ENCODE data around the gene C12orf76.
"Not testable (repeated sequence)": the region's sequence is repeated elsewhere in the genome, so short reads cannot be mapped to it uniquely, and the experiment has no call there.

Gene C12orf76

GRCh38 chr12:110048242-110049027 is at the start of gene C12orf76:
Gene C12orf76, minus strand, starts transcription at chr12:110048522. Its CDS starts 27 bp downstream, at chr12:110048495.
- peak; percentile 81 for DNase-seq (ENCODE audit: low read depth)

- no peak for DNase-seq (ENCODE audit: low read depth)
These were observed 45.4 kb upstream of the C12orf76 start for GRCh38 chr12:110093631-110094311.

DNA sequence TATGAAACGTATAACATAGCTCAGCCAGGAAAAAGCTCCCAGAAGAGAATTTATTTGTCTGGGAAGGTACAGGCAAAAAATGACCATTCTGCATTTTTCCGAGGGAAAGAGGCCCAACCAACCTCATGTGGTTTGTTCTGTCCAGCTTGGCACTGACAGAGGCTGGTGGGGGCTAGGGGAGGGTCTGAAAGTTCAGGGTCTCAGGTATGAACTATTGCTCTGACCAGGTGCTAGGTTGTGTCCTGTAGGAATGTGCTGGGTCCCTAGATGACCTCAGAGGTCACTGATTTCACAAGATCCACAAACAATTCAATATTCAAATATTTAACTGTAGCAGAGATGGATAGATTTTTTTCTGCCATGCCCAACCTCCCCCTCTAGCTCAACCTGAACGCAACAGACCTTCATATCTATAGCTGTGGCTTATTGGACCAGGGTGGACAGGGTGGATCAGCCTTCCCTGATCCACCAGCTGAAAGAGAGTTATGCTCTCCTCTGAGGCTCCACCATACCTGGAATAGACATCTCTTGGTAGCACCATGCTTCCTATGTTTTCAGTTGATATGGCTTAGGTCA is 42.9 kb upstream of the C12orf76 start:
- no peak for DNase-seq (ENCODE audit: low read depth)

DNA sequence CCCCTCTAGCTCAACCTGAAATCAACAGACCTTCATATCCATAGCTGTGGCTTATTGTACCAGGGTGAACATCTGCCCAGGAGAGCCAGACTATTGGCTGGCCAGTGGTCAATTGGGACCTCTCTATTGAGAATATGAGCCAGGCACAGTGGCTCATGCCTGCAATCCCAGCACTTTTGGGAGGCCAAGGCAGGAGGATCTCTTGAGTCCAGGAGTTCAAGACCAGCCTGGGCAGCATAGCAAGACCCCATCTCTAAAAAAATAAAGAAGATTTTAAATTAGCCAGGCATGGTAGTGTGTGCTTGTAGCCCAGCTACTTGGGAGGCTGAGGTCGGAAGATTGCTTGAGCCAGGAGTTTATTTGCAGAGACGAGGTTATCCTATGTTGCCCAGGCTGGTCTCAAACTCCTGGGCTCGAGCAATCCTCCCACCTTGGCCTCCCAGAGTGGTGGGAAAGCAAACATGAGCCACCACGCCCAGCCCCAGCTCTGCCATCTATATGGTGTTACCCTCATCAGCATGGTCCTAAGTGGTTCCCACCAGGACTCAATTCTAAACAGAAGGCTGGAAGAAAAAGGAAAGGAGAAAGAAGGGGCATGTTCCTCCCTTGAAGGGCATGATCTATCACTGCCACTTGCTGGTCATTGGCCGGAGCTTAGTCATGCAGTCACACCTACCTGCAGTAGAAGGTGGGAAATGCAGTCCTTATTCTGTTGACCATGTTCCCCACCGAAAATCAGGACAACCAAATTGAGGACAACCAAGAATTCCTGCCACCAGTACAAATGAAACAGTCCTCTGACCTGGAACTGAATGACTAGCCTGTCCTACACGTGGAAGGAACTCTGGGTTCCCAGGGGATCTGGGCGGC is 42.2 kb upstream of the C12orf76 start:
- DNase-seq (ENCODE audit: low read depth) = no peak

DNA sequence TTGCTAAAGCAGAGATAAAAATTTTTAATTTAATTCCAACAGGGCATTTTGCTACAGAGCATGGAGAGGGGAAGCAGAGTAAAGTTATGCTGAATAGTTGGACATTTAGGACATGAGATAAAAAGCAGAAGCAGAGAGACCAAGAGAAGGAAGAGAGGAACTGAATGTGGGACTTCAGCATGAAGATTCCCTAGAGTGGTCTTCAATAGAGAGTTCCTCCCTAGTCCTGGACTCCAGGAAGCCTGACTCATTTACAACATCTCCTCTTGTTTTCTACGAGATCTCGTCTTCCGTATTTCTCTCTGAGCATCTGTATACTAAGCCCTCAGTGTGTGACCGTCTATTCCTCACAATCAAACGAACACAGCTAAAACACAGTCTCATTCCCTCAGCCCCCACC is 40.6 kb upstream of the C12orf76 start:
- no peak for DNase-seq (ENCODE audit: low read depth)

DNA sequence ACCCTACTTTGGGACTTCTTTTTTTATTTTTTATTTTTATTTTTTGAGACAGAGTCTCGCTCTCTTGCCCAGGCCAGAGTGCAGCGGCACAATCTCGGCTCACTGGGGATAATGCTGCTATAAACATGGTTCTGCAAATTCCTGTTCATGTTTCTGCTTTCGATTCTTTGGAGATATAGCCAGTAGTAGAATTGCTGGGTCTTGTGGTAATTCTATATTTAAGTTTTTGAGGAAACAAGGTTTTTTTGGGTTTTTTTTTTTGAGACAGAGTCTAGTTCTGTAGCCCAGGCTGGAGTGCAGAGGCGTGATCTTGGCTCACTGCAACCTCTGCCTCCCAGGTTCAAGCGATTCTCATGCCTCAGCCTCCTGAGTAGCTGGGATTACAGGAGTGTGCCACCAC is 39.9 kb upstream of the C12orf76 start:
- not testable (repeated sequence) for DNase-seq (ENCODE audit: low read depth)

DNA sequence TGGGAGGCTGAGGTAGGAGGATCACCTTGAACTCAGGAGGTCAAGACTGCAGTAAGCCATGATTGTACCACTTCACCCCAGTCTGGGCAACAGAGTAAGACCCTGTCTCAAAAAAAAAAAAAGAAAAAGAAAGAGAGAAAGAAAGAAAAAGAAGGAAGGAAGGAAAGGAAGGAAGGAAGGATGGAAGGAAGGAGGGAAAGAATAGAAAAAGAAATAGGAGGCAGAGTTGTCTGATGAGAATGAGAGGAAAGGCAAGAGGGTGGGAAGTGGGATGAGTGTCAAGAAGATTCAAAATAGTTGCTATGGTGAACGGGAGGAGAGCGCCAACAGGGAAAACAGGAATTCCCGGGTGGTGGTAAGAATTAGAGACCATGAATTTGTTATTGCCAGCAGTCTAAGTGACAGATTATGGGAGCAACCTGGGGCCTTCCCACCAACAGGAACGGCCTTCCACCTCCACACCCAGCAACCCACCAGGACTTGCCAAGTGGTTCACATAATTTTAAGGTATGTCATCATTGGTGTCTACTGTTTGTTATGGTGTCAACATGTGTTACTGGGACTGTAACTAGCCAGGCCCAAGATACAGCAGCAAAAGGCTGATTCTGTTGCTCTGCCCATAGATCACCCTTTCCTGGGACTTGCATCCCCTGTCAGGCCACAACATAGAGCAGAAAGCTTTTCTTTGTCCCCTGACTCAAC is 36.1 kb upstream of the C12orf76 start:
- no peak for DNase-seq (ENCODE audit: low read depth)

DNA sequence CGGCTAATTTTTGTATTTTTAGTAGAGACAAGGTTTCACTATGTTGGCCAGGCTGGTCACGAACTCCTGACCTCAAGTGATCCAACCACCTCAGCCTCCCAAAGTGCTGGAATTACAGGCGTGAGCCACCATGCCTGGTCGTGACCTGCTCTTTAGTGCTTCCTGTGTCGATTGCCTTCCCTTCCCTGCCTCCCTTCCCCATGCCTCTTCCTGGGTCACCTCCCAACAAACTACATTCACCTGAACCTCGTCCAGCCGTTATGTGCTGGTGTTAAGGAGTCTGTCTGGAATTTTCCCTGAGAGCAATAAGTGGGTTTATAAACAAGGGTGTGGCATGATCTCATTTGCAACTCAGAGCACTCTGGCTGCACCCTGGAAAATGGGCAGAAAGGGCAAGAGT is 32.1 kb upstream of the C12orf76 start:
- DNase-seq (ENCODE audit: low read depth) = no peak

DNA sequence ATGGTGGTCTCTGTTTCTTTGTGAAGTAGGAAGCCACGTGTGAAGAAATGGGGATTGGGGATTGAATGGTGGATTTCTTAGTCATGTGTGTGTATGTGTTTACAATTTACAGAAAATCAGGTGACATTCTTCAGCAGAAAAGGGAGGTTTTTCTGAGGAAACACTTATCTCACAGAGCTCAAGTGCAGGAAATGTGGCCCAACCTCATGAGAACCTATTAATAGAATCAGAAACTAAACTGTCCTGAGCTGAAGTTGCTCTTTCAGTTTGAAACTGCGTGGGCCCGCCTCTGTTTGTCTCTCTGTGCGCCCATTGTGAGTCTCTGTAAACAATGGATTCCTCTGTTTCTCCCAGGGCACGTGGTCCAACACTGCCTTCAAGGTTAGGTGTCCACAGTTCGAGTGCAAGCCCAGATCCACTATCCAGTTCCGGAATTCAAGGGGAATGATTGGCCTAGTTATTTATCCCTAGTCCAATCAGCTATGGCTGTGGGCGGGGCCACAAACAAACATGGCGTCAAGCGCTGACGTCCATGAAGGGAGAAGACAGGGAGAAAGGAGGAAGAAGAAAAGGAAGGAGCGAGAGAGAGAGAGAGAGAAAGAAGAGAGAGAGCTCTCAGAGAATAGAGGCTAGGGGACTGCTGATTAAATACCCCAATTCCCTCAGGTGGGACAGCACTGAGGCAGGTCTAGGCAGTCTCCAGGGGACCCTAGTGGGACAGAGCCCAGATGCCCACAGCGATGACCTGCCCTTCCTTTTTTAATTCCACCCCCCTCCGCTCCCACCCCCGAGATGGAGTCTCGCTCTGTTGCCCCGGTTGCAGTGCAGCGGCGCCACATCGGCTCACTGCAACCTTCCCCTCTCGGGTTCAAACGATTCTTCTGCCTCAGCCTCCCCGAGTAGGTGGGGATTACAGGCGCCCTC is 31.4 kb upstream of the C12orf76 start:
- DNase-seq (ENCODE audit: low read depth) = peak; percentile 55

DNA sequence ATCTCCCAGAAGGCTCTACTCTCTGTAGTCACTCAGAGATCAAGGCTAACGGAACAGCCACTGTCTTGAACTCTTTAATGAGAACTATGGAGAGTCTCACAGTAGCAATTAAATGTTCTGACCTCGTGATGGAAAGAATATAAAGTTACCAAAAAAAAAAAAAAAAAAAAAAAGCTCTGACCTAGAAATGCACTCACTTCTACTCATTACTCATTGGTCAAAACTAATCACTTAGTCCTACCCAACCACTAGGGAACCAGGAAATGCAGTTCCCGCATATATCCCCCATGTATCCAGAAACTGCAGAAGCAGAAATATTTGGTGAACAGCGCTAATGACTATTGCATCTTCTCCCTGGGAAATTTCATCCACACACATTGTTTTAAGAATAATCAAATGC is 29.5 kb upstream of the C12orf76 start:
- no peak for DNase-seq (ENCODE audit: low read depth)

DNA sequence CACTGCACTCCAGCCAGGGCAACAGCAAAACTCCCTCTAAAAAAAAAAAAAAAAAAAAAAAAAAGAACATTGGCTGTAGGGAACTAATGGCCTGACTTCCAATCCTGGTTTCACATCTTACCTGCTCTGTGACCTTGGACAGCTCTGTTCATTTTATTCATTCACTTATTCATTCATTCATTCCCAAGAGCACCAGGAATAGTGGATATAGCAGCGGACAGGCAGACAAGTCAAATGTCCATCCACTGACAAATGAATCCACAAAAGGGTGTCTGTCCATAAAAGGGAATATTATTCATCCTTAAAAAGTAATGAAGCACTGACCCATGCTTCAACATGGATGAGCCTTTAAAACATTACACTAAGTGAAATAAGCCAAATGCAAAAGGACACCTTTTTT is 27.6 kb upstream of the C12orf76 start:
- no peak for DNase-seq (ENCODE audit: low read depth)

GRCh38 chr12:110074089-110074488 is 25.8 kb upstream of the C12orf76 start:
- DNase-seq (ENCODE audit: low read depth) = no peak

- DNase-seq (ENCODE audit: low read depth) = peak; percentile 6
These were observed 24.9 kb upstream of the C12orf76 start for GRCh38 chr12:110073049-110073831.

DNA sequence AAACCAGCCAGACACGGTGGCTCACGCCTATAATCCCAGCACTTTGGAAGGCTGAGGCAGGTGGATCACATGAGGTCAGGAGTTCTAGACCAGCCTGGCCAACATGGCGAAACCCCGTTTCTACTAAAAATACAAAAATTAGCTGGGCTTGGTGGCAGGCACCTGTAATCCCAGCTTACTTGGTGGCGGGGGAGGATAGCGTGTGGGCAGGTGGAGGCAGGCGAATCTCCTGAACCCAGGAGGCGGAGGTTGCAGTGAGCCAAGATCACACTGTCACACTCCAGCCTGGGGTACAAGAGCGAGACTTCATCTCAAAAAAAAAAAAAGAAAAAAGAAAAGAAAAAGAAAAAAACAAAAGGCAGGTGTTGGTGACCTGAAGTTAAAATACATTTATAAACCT is 24.3 kb upstream of the C12orf76 start:
- DNase-seq (ENCODE audit: low read depth) = not testable (repeated sequence)

GRCh38 chr12:110071967-110072366 is 23.6 kb upstream of the C12orf76 start:
- DNase-seq (ENCODE audit: low read depth) = no peak

DNA sequence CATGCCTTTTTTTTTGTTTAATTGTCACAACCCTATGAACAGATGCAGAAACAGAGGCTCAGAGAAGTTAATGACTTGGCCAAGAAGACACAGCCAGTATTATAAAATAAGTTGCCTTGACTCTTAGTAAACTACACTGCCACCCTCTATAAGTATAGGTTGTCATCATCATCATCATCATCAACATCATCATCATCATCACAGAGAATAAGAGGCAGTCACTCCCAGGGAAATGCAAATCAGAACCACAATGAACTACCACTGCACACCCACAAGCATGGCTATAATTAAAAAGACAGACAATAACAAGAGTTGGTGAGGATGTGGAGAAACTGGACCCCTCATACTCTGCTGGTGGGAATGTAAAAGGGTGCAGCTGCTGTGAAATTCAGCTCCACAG is 23.2 kb upstream of the C12orf76 start:
- no peak for DNase-seq (ENCODE audit: low read depth)

DNA sequence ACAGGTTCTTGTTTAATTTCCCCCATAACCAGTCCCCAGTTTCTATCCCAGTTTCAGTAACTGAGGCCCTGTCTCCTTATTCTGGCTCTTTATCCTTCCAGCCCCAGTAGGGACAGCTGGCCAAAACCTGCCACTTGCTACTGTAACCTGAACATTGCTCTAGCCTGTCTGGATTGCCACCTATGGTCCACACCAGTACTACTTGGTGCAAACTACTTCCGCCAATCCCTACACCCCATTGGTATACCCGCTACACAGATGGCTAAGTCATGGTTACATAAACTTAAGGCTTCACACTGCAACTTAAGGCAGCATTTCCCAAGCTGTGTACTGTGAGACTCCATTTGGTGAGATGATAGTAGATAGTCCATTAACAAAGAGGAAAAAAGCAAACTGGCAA is 20.3 kb upstream of the C12orf76 start:
- no peak for DNase-seq (ENCODE audit: low read depth)

DNA sequence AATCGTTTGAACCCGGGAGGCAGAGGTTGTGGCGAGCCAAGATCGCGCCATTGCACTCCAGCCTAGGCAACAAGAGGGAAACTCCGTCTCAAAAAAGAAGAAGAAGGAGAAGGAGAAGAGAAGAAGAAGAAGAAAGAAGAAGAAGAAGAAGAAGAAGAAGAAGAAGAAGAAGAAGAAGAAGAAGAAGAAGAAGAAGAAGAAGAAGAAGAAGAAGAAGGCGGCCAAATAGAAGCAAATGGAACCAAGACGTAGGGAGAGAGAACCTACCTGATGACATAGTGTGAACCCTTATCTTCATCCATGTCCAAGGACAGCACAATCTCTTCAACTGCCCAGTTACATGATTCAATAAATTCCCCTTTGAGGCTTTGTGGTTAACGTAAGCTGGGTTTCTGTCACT is 19.8 kb upstream of the C12orf76 start:
- DNase-seq (ENCODE audit: low read depth) = not testable (repeated sequence)

GRCh38 chr12:110067531-110067930 is 19.2 kb upstream of the C12orf76 start:
- DNase-seq (ENCODE audit: low read depth) = no peak

- no peak for DNase-seq (ENCODE audit: low read depth)
These were observed 17.2 kb upstream of the C12orf76 start for GRCh38 chr12:110065540-110065939.

Measured in activated T-cell treated with anti-CD3 and anti-CD28 coated beads for 1 hour (primary cell).